ENCODE data around the gene ADIRF. TPM values are rescaled to one million over a fixed set of nuclear protein-coding genes. Genes with fewer than 3 reads are reported as not detected.

ADIRF gene
- total and polyA plus RNA-seq, 9 of the 15 experiments (the other 6 are each of a cell fraction or from before 2014, with no cell fraction given) = 0.08 TPM; not detected in 8

GRCh38 chr10:86936661-86937501, 31.4 kb upstream of the ADIRF start:
- POLR2A ChIA-PET = interaction anchor here (0.7 kb wide), 1 partner anchor 225 kb away, joined by 3 read pairs; no protein-coding TSS in a partner anchor

More at GRCh38 chr10:86936661-86937501, 31.4 kb upstream of the ADIRF start:
- no peak overlapping the region for H3K9ac ChIP-seq (ENCODE audit: insufficient read depth in 1 of 2, low read depth in 2 of 2, low read length in 2 of 2)
- H3K9me1 ChIP-seq (ENCODE audit: control insufficient read depth, insufficient read depth, low read length) = no peaks in the 10 kb centered on the region
- H3K9me3 ChIP-seq (replicated peaks; ENCODE audit: control insufficient read depth, insufficient read depth, low read depth, low read length) = no peaks in the 10 kb centered on the region
- intact Hi-C loops (cut with micrococcal nuclease) (no loop called here), in situ Hi-C loops (cut with MboI) (no loop called here)
- H2AFZ ChIP-seq (ENCODE audit: low read depth, low read length) = no peak overlapping the region
- no peak overlapping the region for H3K4me2 ChIP-seq (ENCODE audit: insufficient read depth, low read length)
- no TSS peak for BruUV-seq (replicated peaks)
- ATAC-seq (no peak), FAIRE-seq (no peak), DNase-seq (ENCODE audit: extremely low read depth in 1 of 4, low spot score in 3 of 4) (no peak)
- no peaks in the 10 kb centered on the region for H3K79me2 ChIP-seq (ENCODE audit: control insufficient read depth, insufficient read depth, low read length)
- no peaks in the 10 kb centered on the region for H4K20me1 ChIP-seq (replicated peaks; ENCODE audit: control insufficient read depth, insufficient read depth, low read length)
- no peaks in the 10 kb centered on the region for H3K36me3 ChIP-seq (ENCODE audit: control insufficient read depth, insufficient read depth, low read length)
- peaks cover 0 to 4% of the 10 kb centered on the region in 2 experiments; a peak in 1 of 5 replicates for H3K4me1 ChIP-seq (replicated peaks in 1 of 2; ENCODE audit: control insufficient read depth in 2 of 2, insufficient read depth in 2 of 2, low read length in 2 of 2)
- H3K27me3 ChIP-seq (ENCODE audit: control insufficient read depth in 2 of 2, insufficient read depth in 2 of 2, low read length in 2 of 2) = no peaks in the 10 kb centered on the region
- no peak overlapping the region for H3K4me3 ChIP-seq
- CTCF ChIA-PET (ENCODE audit: low intra/inter-chr PET ratio) = interaction anchor here (0.7 kb wide), 1 partner anchor 19 kb away, joined by 3 read pairs; no protein-coding TSS in a partner anchor
- no peak overlapping the region for H3K27ac ChIP-seq (ENCODE audit: extremely low read depth, low read depth, low read length)
- 40% methylated on average over 9 of the region's 13 CpGs for WGBS (ENCODE audit: insufficient coverage, low coverage, missing lambda C conversion rate)
- TF ChIP-seq ZNF384 (IDR thresholded peaks at IDR 0.05; ENCODE audit: low read depth, low read length) = peak; percentile 48; the same call in 1 of the 2 replicates
- no peak for TF ChIP-seq HCFC1 (IDR thresholded peaks at IDR 0.05; ENCODE audit: low read depth, low read length)
- TF ChIP-seq GMEB1 (CRISPR knock-in tag; IDR thresholded peaks at IDR 0.05) = no peak
- no peak for TF ChIP-seq MTA2 (IDR thresholded peaks at IDR 0.05; ENCODE audit: low read depth)
- peak; percentile 68 for TF ChIP-seq NFIC (IDR thresholded peaks at IDR 0.05)

Measured in K562 (cell line).